H1 (cell line): ENCODE data around the gene CABCOCO1. TPM values are rescaled to one million over a fixed set of nuclear protein-coding genes. Genes with fewer than 3 reads are reported as not detected.

ENCODE experiments used
- CTCF ChIA-PET: fragments of 300-600 bp; sonication (Branson Sonifier 250); formaldehyde crosslinking; loops from one replicate; lab custom pipeline; 2021; ENCODE audit not compliant: partially characterized antibody; lab: Charles Lee
- POLR2A ChIA-PET: fragments of 300-600 bp; sonication (Branson Sonifier 250); formaldehyde crosslinking; loops from one replicate; lab custom pipeline; 2021; ENCODE audit warnings: inconsistent platforms; ENCODE audit not compliant: partially characterized antibody; lab: Charles Lee
- DNase-seq, 2 experiments: peaks; one replicate each; pipeline versions ENCODE4 v3.0.0 to v3.0.0-alpha.2; 2010 to 2022; ENCODE audit warnings: low spot score in 2 of 2, low read depth in 1 of 2, mixed read lengths in 1 of 2
- FAIRE-seq: peaks from 2 replicates; lab custom pipeline; 2011; peaks lifted over from hg19 to GRCh38; lab: Jason Lieb, UNC
- H2AFZ ChIP-seq: 2 replicates; pipeline ENCODE4 v1.8.1; 2012; ENCODE audit warnings: low read length, inconsistent platforms
- H2AK5ac ChIP-seq: 2 replicates; pipeline ENCODE4 v1.6.1; 2013; ENCODE audit warnings: low read depth, low read length
- H2BK120ac ChIP-seq: replicated peaks from 2 replicates; pipeline ENCODE3; 2013; ENCODE audit warnings: low read depth, low read length, inconsistent platforms
- H2BK12ac ChIP-seq: 2 replicates; pipeline ENCODE4 v1.6.1; 2013; ENCODE audit warnings: low read depth, low read length
- H2BK15ac ChIP-seq: 2 replicates; pipeline ENCODE4 v1.6.1; 2013; ENCODE audit warnings: low read length
- H2BK20ac ChIP-seq: 2 replicates; pipeline ENCODE4 v1.6.1; 2013; ENCODE audit warnings: low read length
- H2BK5ac ChIP-seq: 2 replicates; pipeline ENCODE4 v1.6.1; 2013; ENCODE audit warnings: low read depth, low read length
- H3K14ac ChIP-seq: 2 replicates; pipeline ENCODE4 v1.6.1; 2013; ENCODE audit warnings: inconsistent platforms; ENCODE audit not compliant: insufficient read length
- H3K18ac ChIP-seq: 2 replicates; pipeline ENCODE4 v1.6.1; 2013; ENCODE audit warnings: low read length; ENCODE audit errors: extremely low read depth
- H3K23ac ChIP-seq: 2 replicates; pipeline ENCODE4 v1.6.1; 2013; ENCODE audit warnings: inconsistent platforms; ENCODE audit not compliant: insufficient read length
- H3K23me2 ChIP-seq: 2 replicates; pipeline ENCODE4 v1.6.1; 2013; ENCODE audit warnings: low read depth, low read length
- H3K27ac ChIP-seq: 2 replicates; pipeline ENCODE4 v1.6.1; 2011; ENCODE audit warnings: low read depth, low read length, inconsistent platforms
- H3K27me3 ChIP-seq, 4 experiments: replicated peaks in 1 of 4; 1 replicate in 1 of 4; 2 replicates in 3 of 4; pipeline versions ENCODE4 v1.6.1 to v1.8.1; 2011 to 2013; ENCODE audit warnings: low read length in 3 of 4, mild to moderate bottlenecking in 3 of 4, inconsistent platforms in 2 of 4, mixed read lengths in 2 of 4, moderate library complexity in 1 of 4; ENCODE audit not compliant: control insufficient read depth in 3 of 4, insufficient read depth in 3 of 4; ENCODE audit errors: extremely low read depth in 1 of 4
- H3K36me3 ChIP-seq, 4 experiments: 2 replicates each; pipeline versions ENCODE4 v1.6.1 to v1.8.1; 2011 to 2013; ENCODE audit warnings: mild to moderate bottlenecking in 4 of 4, low read length in 3 of 4, moderate library complexity in 2 of 4, control low read depth in 1 of 4, inconsistent platforms in 1 of 4; ENCODE audit not compliant: insufficient read depth in 4 of 4, control insufficient read depth in 2 of 4
- H3K4ac ChIP-seq: replicated peaks from 2 replicates; pipeline ENCODE3; 2013; ENCODE audit warnings: low read length, low read depth, mixed read lengths, inconsistent platforms; ENCODE audit not compliant: insufficient read length
- H3K4me1 ChIP-seq, 4 experiments: replicated peaks in 1 of 4; 1 replicate in 1 of 4; 2 replicates in 3 of 4; pipeline versions ENCODE4 v1.6.1 to v1.8.1; 2011 to 2013; ENCODE audit warnings: low read length in 3 of 4, inconsistent platforms in 2 of 4, mixed read lengths in 1 of 4; ENCODE audit not compliant: insufficient read depth in 4 of 4, control insufficient read depth in 3 of 4
- H3K4me2 ChIP-seq, 2 experiments: 2 replicates each; pipeline versions ENCODE4 v1.6.1 to v1.8.1; 2011 to 2013; ENCODE audit warnings: low read depth in 2 of 2, low read length in 2 of 2, control low read depth in 1 of 2, inconsistent platforms in 1 of 2, mild to moderate bottlenecking in 1 of 2; ENCODE audit not compliant: insufficient read depth in 1 of 2
- H3K4me3 ChIP-seq, 4 experiments: fragments of 200-600, 300-600 bp in 1 of 4; sonication (generic), shearing (Covaris generic), sonication (Bioruptor Twin) in 1 of 4; 2 replicates each; pipeline versions ENCODE4 v1.5.1 to v1.8.1; 2011 to 2016; ENCODE audit warnings: low read length in 4 of 4, low read depth in 3 of 4, control low read depth in 2 of 4, inconsistent platforms in 2 of 4, mild to moderate bottlenecking in 2 of 4, mixed read lengths in 1 of 4, moderate library complexity in 1 of 4; ENCODE audit not compliant: insufficient read depth in 2 of 4; ENCODE audit errors: extremely low read depth in 1 of 4
- H3K56ac ChIP-seq: replicated peaks from 2 replicates; pipeline ENCODE3; 2013; ENCODE audit warnings: low read depth, mild to moderate bottlenecking, mixed read lengths, low read length, inconsistent platforms; ENCODE audit not compliant: insufficient read length
- H3K79me1 ChIP-seq: 2 replicates; pipeline ENCODE4 v1.6.1; 2013; ENCODE audit warnings: low read depth, low read length, control low read depth
- H3K79me2 ChIP-seq, 2 experiments: 2 replicates each; pipeline versions ENCODE4 v1.6.1 to v1.8.1; 2012 to 2013; ENCODE audit warnings: low read length in 2 of 2, mild to moderate bottlenecking in 2 of 2, inconsistent platforms in 1 of 2; ENCODE audit not compliant: insufficient read depth in 2 of 2, control insufficient read depth in 1 of 2
- H3K9ac ChIP-seq, 4 experiments: replicated peaks in 1 of 4; 1 replicate in 1 of 4; 2 replicates in 3 of 4; pipeline versions ENCODE4 v1.6.1 to v1.8.1; 2011 to 2013; ENCODE audit warnings: low read depth in 3 of 4, low read length in 3 of 4, control low read depth in 2 of 4, mild to moderate bottlenecking in 2 of 4, moderate library complexity in 2 of 4, inconsistent platforms in 1 of 4; ENCODE audit errors: extremely low read depth in 1 of 4
- H3K9me3 ChIP-seq, 2 experiments: 2 replicates each; pipeline versions ENCODE4 v1.6.1 to v1.8.1; 2012 to 2013; ENCODE audit warnings: mild to moderate bottlenecking in 2 of 2, moderate library complexity in 2 of 2, control low read depth in 1 of 2, inconsistent platforms in 1 of 2, low read depth in 1 of 2, low read length in 1 of 2, mixed read lengths in 1 of 2; ENCODE audit not compliant: insufficient read depth in 2 of 2
- H4K20me1 ChIP-seq, 2 experiments: replicated peaks in 1 of 2; 2 replicates each; pipeline versions ENCODE3 to v1.8.1; 2011 to 2013; ENCODE audit warnings: inconsistent platforms in 2 of 2, low read length in 2 of 2, mild to moderate bottlenecking in 1 of 2; ENCODE audit not compliant: insufficient read depth in 2 of 2, control insufficient read depth in 1 of 2
- H4K5ac ChIP-seq: 2 replicates; pipeline ENCODE4 v1.6.1; 2013; ENCODE audit warnings: low read length, low read depth, mixed read lengths, inconsistent platforms; ENCODE audit not compliant: insufficient read length
- H4K8ac ChIP-seq: 2 replicates; pipeline ENCODE4 v1.8.0; 2013; ENCODE audit warnings: mild to moderate bottlenecking, moderate library complexity, low read length, inconsistent platforms; ENCODE audit not compliant: insufficient read depth; ENCODE audit errors: extremely low read depth
- H4K91ac ChIP-seq: replicated peaks from 2 replicates; pipeline ENCODE3; 2013; ENCODE audit warnings: low read length, mixed read lengths, inconsistent platforms; ENCODE audit not compliant: insufficient read length
- ATF3 ChIP-seq: IDR thresholded peaks from 2 replicates; pipeline ENCODE4 v1.6.1; 2011; ENCODE audit warnings: low read depth, mild to moderate bottlenecking, low read length; ENCODE audit not compliant: insufficient read depth
- CBX5 ChIP-seq: fragments of 300-800, 300-1000 bp; sonication (generic); IDR thresholded peaks from 2 replicates; pipeline ENCODE4 v1.7.1; 2016; ENCODE audit warnings: antibody characterized with exemption, low read length, low read depth
- CHD1 ChIP-seq: IDR thresholded peaks from 2 replicates; pipeline ENCODE4 v1.6.1; 2012; ENCODE audit warnings: low read depth, low read length, improper control_type of control experiment
- CTCF ChIP-seq, 3 experiments: IDR thresholded peaks; 1 replicate in 2 of 3; 2 replicates in 1 of 3; pipeline versions ENCODE4 v1.5.1 to v1.6.1; 2011; ENCODE audit warnings: low read length in 3 of 3, mild to moderate bottlenecking in 3 of 3, inconsistent platforms in 2 of 3, low read depth in 1 of 3, moderate library complexity in 1 of 3; ENCODE audit not compliant: insufficient read depth in 1 of 3; ENCODE audit errors: control extremely low read depth in 1 of 3
- EZH2 ChIP-seq: fragments of 200-600 bp; sonication (generic); IDR thresholded peaks from 2 replicates; pipeline ENCODE4 v1.7.1; 2012; ENCODE audit warnings: low read depth, mild to moderate bottlenecking, moderate library complexity, low read length, inconsistent platforms; ENCODE audit not compliant: severe bottlenecking
- GTF2F1 ChIP-seq: IDR thresholded peaks from 2 replicates; pipeline ENCODE4 v1.6.1; 2012; ENCODE audit warnings: low read depth, low read length, improper control_type of control experiment, borderline replicate concordance
- RFX5 ChIP-seq: IDR thresholded peaks from 2 replicates; pipeline ENCODE4 v1.6.1; 2011; ENCODE audit warnings: low read depth, low read length, improper control_type of control experiment, borderline replicate concordance
- SAP30 ChIP-seq: fragments of 300-600 bp; sonication (generic); IDR thresholded peaks from 2 replicates; pipeline ENCODE4 v1.7.1; 2012; ENCODE audit warnings: low read length, moderate library complexity, mild to moderate bottlenecking, inconsistent platforms; ENCODE audit not compliant: insufficient read depth, insufficient replicate concordance
- SIRT6 ChIP-seq: IDR thresholded peaks from one replicate; pipeline ENCODE4 v1.7.1; 2012; ENCODE audit warnings: low read length, inconsistent platforms
- SIX5 ChIP-seq: IDR thresholded peaks from 2 replicates; pipeline ENCODE4 v1.6.1; 2011; ENCODE audit warnings: mild to moderate bottlenecking, low read depth, low read length
- WGBS, 2 experiments: shearing (Covaris generic) in 1 of 2; methylation state at CpG; one replicate each; pipeline versions ENCODE4 v1.1.6 to v1.1.7; 2013 to 2015; ENCODE audit warnings: low lambda C conversion rate in 2 of 2, mixed read lengths in 2 of 2, inconsistent platforms in 1 of 2, low coverage in 1 of 2, missing lambda C conversion rate in 1 of 2; ENCODE audit not compliant: insufficient replicate concordance in 2 of 2, insufficient coverage in 1 of 2, insufficient read length in 1 of 2; ENCODE audit errors: extremely low coverage in 1 of 2, missing lambda C conversion rate in 1 of 2; 5-methylcytosine and 5-hydroxymethylcytosine counted together
- polyA plus RNA-seq, 7 experiments: library from polyadenylated mRNA; depleted of rRNA in 3 of 7; stranded (reverse) in 5 of 7; unstranded in 2 of 7; fragments of >200 nt in 5 of 7; fragments of 200-250 nt in 2 of 7; gene quantifications; 1 replicate in 5 of 7; 2 replicates in 1 of 7; 4 replicates in 1 of 7; pipeline versions ENCODE4 v1.2.1 to v1.2.3, GENCODE V29; 2011 to 2013; ENCODE audit warnings: missing spikeins in 2 of 7, mixed read lengths in 2 of 7
- total RNA-seq: library from RNA; stranded (reverse); fragmentation: NEBNext Ultra II Directional; extraction: Animal tissue kit (Norgen Biotek cat#: 25700); gene quantifications from 2 replicates; pipeline ENCODE4 v1.2.1, GENCODE V29; 2021

Gene CABCOCO1
- total and polyA plus RNA-seq, 2 of the 8 experiments (the other 6 are each of a cell fraction or from before 2014, with no cell fraction given): not detected

- H3K4me3 ChIP-seq: no peak overlapping the region
- 91% methylated on average over 4 of the region's 4 CpGs; no CpG with 5 or more reads in 1 of the 2 experiments for WGBS, 2 experiments
- no peaks in the 10 kb centered on the region for H3K23me2 ChIP-seq
- H3K27ac ChIP-seq: no peak overlapping the region
- no peaks in the 10 kb centered on the region for H3K27me3 ChIP-seq
- no peak for FAIRE-seq
- H4K91ac ChIP-seq: no peak overlapping the region
- H2BK12ac ChIP-seq: no peak overlapping the region
- DNase-seq: no peak
- no peak overlapping the region for H4K8ac ChIP-seq
- H3K9ac ChIP-seq: no peak overlapping the region
- H4K5ac ChIP-seq: no peak overlapping the region
- no peak overlapping the region for H2BK120ac ChIP-seq
- H2BK15ac ChIP-seq: no peak overlapping the region
- POLR2A ChIA-PET: interaction anchor here (0.9 kb wide), 1 partner anchor 13 kb away, joined by 4 read pairs; no protein-coding TSS in a partner anchor
- H3K79me1 ChIP-seq: no peaks in the 10 kb centered on the region
- H3K36me3 ChIP-seq: no peaks in the 10 kb centered on the region
- no peak overlapping the region for H2BK20ac ChIP-seq
- no peak overlapping the region for H3K14ac ChIP-seq
- no peaks in the 10 kb centered on the region for H4K20me1 ChIP-seq
- H2BK5ac ChIP-seq: no peak overlapping the region
- H3K56ac ChIP-seq: no peak overlapping the region
- no peak overlapping the region for H2AFZ ChIP-seq
- H3K23ac ChIP-seq: no peak overlapping the region
- H3K18ac ChIP-seq: no peak overlapping the region
- H2AK5ac ChIP-seq: no peak overlapping the region
- H3K79me2 ChIP-seq: no peaks in the 10 kb centered on the region
- CTCF ChIA-PET: interaction anchor here (0.7 kb wide), 1 partner anchor 185 kb away, joined by 3 read pairs; no protein-coding TSS in a partner anchor
- H3K9me3 ChIP-seq: no peaks in the 10 kb centered on the region
- peaks cover 0 to 1% (median 0%) of the 10 kb centered on the region in 4 experiments; a peak in 3 of 7 replicates for H3K4me1 ChIP-seq
- H3K4ac ChIP-seq: no peak overlapping the region
- H3K4me2 ChIP-seq: no peak overlapping the region
- TF ChIP-seq SIRT6 (no peak), GTF2F1 (no peak), ATF3 (no peak), RFX5 (no peak), SAP30 (no peak), CBX5 (no peak), SIX5 (no peak), EZH2 (no peak), CTCF (IDR thresholded peaks at IDR 0.05; ENCODE audit: control extremely low read depth in 1 of 3, insufficient read depth in 1 of 3, low read depth in 1 of 3, low read length in 3 of 3) (no peak), CHD1 (no peak)
Measured at GRCh38 chr10:61623161-61623560, 39.6 kb upstream of the CABCOCO1 start.
